ENCODE measurements around the gene AREG. TPM values are rescaled to one million over a fixed set of nuclear protein-coding genes. Genes with fewer than 3 reads are reported as not detected.

Gene AREG
- total and polyA plus RNA-seq, 9 of the 15 experiments (the other 6 are each of a cell fraction or from before 2014, with no cell fraction given): 1.4 to 7.7 (median 5.4) TPM

GRCh38 chr4:74420863-74421262, 24.1 kb upstream of the AREG start (continued):
- TF ChIP-seq ZNF280B (CRISPR knock-in tag; IDR thresholded peaks at IDR 0.05) (no peak), TAL1 (IDR thresholded peaks at IDR 0.05) (no peak), ASH1L (IDR thresholded peaks at IDR 0.05; ENCODE audit: borderline replicate concordance, low read depth, partially characterized antibody) (no peak), ZFPM2 (CRISPR knock-in tag; IDR thresholded peaks at IDR 0.05) (no peak), HNRNPK (IDR thresholded peaks at IDR 0.05; ENCODE audit: low read depth, low read length, poor library complexity, severe bottlenecking) (no peak), EWSR1 (IDR thresholded peaks at IDR 0.05; ENCODE audit: borderline replicate concordance, low read depth, partially characterized antibody) (no peak), ZNF764 (CRISPR knock-in tag; IDR thresholded peaks at IDR 0.05; ENCODE audit: low read depth) (no peak), XRCC4 (IDR thresholded peaks at IDR 0.05; ENCODE audit: extremely low read depth, insufficient read depth, insufficient read length) (no peak), MCM2 (IDR thresholded peaks at IDR 0.05; ENCODE audit: low read depth) (no peak)
- TF ChIP-seq, protein P1, sequence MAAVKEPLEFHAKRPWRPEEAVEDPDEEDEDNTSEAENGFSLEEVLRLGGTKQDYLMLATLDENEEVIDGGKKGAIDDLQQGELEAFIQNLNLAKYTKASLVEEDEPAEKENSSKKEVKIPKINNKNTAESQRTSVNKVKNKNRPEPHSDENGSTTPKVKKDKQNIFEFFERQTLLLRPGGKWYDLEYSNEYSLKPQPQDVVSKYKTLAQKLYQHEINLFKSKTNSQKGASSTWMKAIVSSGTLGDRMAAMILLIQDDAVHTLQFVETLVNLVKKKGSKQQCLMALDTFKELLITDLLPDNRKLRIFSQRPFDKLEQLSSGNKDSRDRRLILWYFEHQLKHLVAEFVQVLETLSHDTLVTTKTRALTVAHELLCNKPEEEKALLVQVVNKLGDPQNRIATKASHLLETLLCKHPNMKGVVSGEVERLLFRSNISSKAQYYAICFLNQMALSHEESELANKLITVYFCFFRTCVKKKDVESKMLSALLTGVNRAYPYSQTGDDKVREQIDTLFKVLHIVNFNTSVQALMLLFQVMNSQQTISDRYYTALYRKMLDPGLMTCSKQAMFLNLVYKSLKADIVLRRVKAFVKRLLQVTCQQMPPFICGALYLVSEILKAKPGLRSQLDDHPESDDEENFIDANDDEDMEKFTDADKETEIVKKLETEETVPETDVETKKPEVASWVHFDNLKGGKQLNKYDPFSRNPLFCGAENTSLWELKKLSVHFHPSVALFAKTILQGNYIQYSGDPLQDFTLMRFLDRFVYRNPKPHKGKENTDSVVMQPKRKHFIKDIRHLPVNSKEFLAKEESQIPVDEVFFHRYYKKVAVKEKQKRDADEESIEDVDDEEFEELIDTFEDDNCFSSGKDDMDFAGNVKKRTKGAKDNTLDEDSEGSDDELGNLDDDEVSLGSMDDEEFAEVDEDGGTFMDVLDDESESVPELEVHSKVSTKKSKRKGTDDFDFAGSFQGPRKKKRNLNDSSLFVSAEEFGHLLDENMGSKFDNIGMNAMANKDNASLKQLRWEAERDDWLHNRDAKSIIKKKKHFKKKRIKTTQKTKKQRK (IDR thresholded peaks at IDR 0.05; ENCODE audit: borderline replicate concordance, low read depth, low read length): no peak

Data from K562 (cell line).